Activated CD4-positive, alpha-beta T cell treated with anti-CD3 and anti-CD28 coated beads, Interleukin-2, amount 10 ng/mL, durations not matched to agents 24 days and 14 days (primary cell): ENCODE data around the gene ZACN. TPM values are rescaled to one million over a fixed set of nuclear protein-coding genes. Genes with fewer than 3 reads are reported as not detected.
A peak's percentile ranks its signal among the peaks of the same experiment; 100 is the strongest.
"Not testable (repeated sequence)": the region's sequence is repeated elsewhere in the genome, so short reads cannot be mapped to it uniquely, and the experiment has no call there.

Experiments
- DNase-seq: peaks from one replicate; pipeline ENCODE4 v3.0.0; 2022
- H3K27ac Mint-ChIP-seq: one replicate; pipeline ENCODE4 v1.8.0; 2022; ENCODE audit warnings: mild to moderate bottlenecking, mixed read lengths
- H3K27me3 Mint-ChIP-seq: one replicate; pipeline ENCODE4 v1.8.0; 2022; ENCODE audit warnings: mixed read lengths
- H3K36me3 Mint-ChIP-seq: one replicate; pipeline ENCODE4 v1.8.0; 2022; ENCODE audit warnings: low read depth, mild to moderate bottlenecking, mixed read lengths
- H3K4me1 Mint-ChIP-seq: one replicate; pipeline ENCODE4 v1.8.0; 2021; ENCODE audit warnings: mixed read lengths
- H3K4me3 Mint-ChIP-seq: one replicate; pipeline ENCODE4 v1.8.0; 2022; ENCODE audit warnings: mild to moderate bottlenecking, moderate library complexity, mixed read lengths
- H3K9me3 Mint-ChIP-seq: one replicate; pipeline ENCODE4 v1.8.0; 2021; ENCODE audit warnings: mixed read lengths
- intact Hi-C: fragments of 100-400 bp; cut with micrococcal nuclease; formaldehyde crosslinking; loops from one replicate; pipeline ENCODE4 v1.15.1; 2023
- total RNA-seq: library from RNA; stranded (reverse); gene quantifications from 2 replicates; pipeline ENCODE4 v1.2.3, GENCODE V29; 2022

Gene ZACN
- total RNA-seq, 1 donor from 2014 or later: 4.1 TPM

DNA sequence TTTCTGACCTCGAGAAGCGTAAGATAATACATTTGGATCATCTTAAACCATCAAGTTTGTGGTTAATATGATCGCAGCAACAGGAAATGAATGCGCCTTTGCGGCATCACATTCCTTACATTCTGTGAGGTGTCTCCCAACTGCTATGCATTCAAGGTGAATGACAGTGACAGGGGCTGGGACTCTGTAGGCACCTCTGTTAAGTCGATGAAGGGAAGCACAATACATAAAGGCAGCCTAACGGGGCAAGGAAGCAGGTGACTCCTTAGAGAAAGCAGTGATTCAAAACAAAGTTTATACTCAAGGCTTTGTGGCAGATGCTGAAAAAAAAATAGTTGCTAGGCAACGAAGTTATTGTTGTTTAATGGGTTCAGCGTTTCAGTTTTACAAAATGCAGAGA is 30.3 kb upstream of the ZACN start:
- Mint-ChIP-seq H3K9me3 (no peaks in the 10 kb centered on the region), H3K27me3 (no peaks in the 10 kb centered on the region), H3K4me1 (peaks cover 12% of the 10 kb centered on the region), H3K36me3 (peaks cover 71% of the 10 kb centered on the region), H3K4me3 (no peak overlapping the region), H3K27ac (no peak overlapping the region)
- no peak for DNase-seq
- intact Hi-C loops: no loop called here

- H3K27me3 Mint-ChIP-seq: no peaks in the 10 kb centered on the region
- peak overlapping the region; percentile 46 for H3K27ac Mint-ChIP-seq
- peaks cover 17% of the 10 kb centered on the region for H3K4me1 Mint-ChIP-seq
- no peak for DNase-seq
- H3K36me3 Mint-ChIP-seq: peaks cover 71% of the 10 kb centered on the region
- H3K9me3 Mint-ChIP-seq: no peaks in the 10 kb centered on the region
- H3K4me3 Mint-ChIP-seq: no peak overlapping the region
- intact Hi-C loops: no loop called here
These were observed 29.7 kb upstream of the ZACN start for GRCh38 chr17:76049239-76049638.

GRCh38 chr17:76049836-76050537 is 29.0 kb upstream of the ZACN start:
- H3K27me3 Mint-ChIP-seq: no peaks in the 10 kb centered on the region
- no peak for DNase-seq
- peak overlapping the region; percentile 47 for H3K27ac Mint-ChIP-seq
- peaks cover 63% of the 10 kb centered on the region for H3K36me3 Mint-ChIP-seq
- H3K4me1 Mint-ChIP-seq: peaks cover 17% of the 10 kb centered on the region
- H3K9me3 Mint-ChIP-seq: no peaks in the 10 kb centered on the region
- no peak overlapping the region for H3K4me3 Mint-ChIP-seq
- intact Hi-C loops: no loop called here

GRCh38 chr17:76050538-76051467 is 28.2 kb upstream of the ZACN start:
- no peak overlapping the region for H3K4me3 Mint-ChIP-seq
- H3K27me3 Mint-ChIP-seq: no peaks in the 10 kb centered on the region
- intact Hi-C loops: no loop called here
- H3K4me1 Mint-ChIP-seq: peaks cover 17% of the 10 kb centered on the region
- DNase-seq: no peak
- peak overlapping the region; percentile 47 for H3K27ac Mint-ChIP-seq
- H3K36me3 Mint-ChIP-seq: peaks cover 59% of the 10 kb centered on the region
- no peaks in the 10 kb centered on the region for H3K9me3 Mint-ChIP-seq

- DNase-seq: no peak
- Mint-ChIP-seq H3K4me3 (no peak overlapping the region), H3K36me3 (peaks cover 60% of the 10 kb centered on the region), H3K27ac (no peak overlapping the region), H3K9me3 (no peaks in the 10 kb centered on the region), H3K4me1 (peaks cover 23% of the 10 kb centered on the region), H3K27me3 (no peaks in the 10 kb centered on the region)
- intact Hi-C loops: no loop called here
These were observed 27.4 kb upstream of the ZACN start for GRCh38 chr17:76051561-76051960.

GRCh38 chr17:76053246-76054111 is 25.5 kb upstream of the ZACN start:
- Mint-ChIP-seq H3K9me3 (no peaks in the 10 kb centered on the region), H3K4me1 (peaks cover 23% of the 10 kb centered on the region), H3K4me3 (no peak overlapping the region), H3K27ac (peak overlapping the region; percentile 75), H3K36me3 (peaks cover 65% of the 10 kb centered on the region), H3K27me3 (no peaks in the 10 kb centered on the region)
- intact Hi-C loops: no loop called here
- no peak for DNase-seq

DNA sequence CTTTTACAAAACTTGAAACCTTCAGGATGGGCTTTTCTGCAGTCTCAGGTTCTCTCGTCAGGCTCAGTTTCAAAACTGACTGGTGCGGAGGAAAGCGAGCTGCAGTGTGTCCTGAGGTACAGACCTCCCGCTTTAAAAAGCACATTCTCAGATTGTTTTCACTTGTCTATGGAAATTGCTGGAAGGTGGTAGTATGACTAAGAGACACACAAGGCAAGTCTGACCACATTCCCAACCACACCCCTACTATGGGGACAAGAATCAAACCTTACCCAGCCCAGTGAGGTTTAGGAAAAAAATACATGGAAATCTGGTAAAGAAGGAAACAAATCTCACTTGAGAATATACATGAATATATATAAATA is 24.9 kb upstream of the ZACN start:
- Mint-ChIP-seq H3K27me3 (no peaks in the 10 kb centered on the region), H3K27ac (peak overlapping the region; percentile 23), H3K36me3 (peaks cover 64% of the 10 kb centered on the region), H3K9me3 (no peaks in the 10 kb centered on the region), H3K4me1 (peaks cover 22% of the 10 kb centered on the region), H3K4me3 (no peak overlapping the region)
- DNase-seq: no peak
- intact Hi-C loops: no loop called here

DNA sequence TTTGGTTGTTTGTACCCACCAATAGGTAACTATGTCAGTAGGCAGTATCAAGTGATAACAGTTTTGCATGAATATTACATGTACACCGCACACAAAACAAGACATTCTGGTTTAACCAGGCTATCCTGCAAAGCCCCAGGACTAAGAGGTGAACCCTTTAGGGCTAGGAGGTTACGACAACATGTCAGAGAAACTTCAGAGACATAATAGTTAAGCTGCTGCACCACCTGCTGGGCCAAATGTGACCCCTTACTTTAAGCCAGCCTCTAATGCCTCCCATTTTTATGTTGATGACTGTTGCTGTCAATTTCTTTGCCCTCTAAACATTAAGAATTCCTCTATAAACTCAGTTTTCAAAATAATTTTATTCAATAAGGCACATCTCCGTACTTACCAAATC is 22.1 kb upstream of the ZACN start:
- Mint-ChIP-seq H3K4me1 (peaks cover 15% of the 10 kb centered on the region), H3K4me3 (no peak overlapping the region), H3K9me3 (no peaks in the 10 kb centered on the region), H3K36me3 (peaks cover 63% of the 10 kb centered on the region), H3K27me3 (no peaks in the 10 kb centered on the region), H3K27ac (no peak overlapping the region)
- intact Hi-C loops: no loop called here
- DNase-seq: no peak

- H3K9me3 Mint-ChIP-seq, H3K4me3 Mint-ChIP-seq, H3K27ac Mint-ChIP-seq, DNase-seq, H3K27me3 Mint-ChIP-seq, intact Hi-C loops: not testable (repeated sequence)
- Mint-ChIP-seq H3K4me1 (peaks cover 15% of the 10 kb centered on the region), H3K36me3 (peaks cover 66% of the 10 kb centered on the region)
These were observed 20.7 kb upstream of the ZACN start for GRCh38 chr17:76058264-76058663.

GRCh38 chr17:76063875-76064546 is 15.0 kb upstream of the ZACN start:
- H3K4me3 Mint-ChIP-seq: peak overlapping the region; percentile 28
- H3K4me1 Mint-ChIP-seq: peaks cover 18% of the 10 kb centered on the region
- DNase-seq: peak; percentile 80
- H3K36me3 Mint-ChIP-seq: peaks cover 68% of the 10 kb centered on the region
- H3K9me3 Mint-ChIP-seq: no peaks in the 10 kb centered on the region
- no peaks in the 10 kb centered on the region for H3K27me3 Mint-ChIP-seq
- peak overlapping the region; percentile 71 for H3K27ac Mint-ChIP-seq
- intact Hi-C loops: loop anchor here (1.0 kb wide), 1 partner anchor 8 kb away; the partner anchor contains the start of gene SRP68

DNA sequence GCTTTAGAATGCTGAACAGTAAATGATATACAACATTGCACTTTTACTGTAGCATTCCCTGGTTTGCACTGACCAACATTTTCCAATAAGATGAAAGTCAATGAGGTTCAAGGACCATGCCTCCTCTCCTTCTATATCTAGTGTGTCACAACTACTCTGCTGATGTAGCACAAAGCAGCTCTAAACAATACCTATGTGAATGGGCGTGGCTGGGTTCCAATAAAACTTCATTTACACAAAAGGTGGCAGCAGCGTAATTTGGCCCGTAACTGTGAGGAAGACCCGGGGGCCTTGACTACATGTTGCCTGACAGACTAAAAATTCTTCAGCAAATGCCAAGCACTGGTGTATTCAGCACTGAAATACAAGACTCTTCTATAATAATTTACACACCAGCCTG is 13.2 kb upstream of the ZACN start:
- H3K4me3 Mint-ChIP-seq: no peak overlapping the region
- no peaks in the 10 kb centered on the region for H3K9me3 Mint-ChIP-seq
- no peaks in the 10 kb centered on the region for H3K27me3 Mint-ChIP-seq
- peaks cover 61% of the 10 kb centered on the region for H3K36me3 Mint-ChIP-seq
- intact Hi-C loops: no loop called here
- no peak for DNase-seq
- peak overlapping the region; percentile 9 for H3K27ac Mint-ChIP-seq
- peaks cover 24% of the 10 kb centered on the region for H3K4me1 Mint-ChIP-seq

DNA sequence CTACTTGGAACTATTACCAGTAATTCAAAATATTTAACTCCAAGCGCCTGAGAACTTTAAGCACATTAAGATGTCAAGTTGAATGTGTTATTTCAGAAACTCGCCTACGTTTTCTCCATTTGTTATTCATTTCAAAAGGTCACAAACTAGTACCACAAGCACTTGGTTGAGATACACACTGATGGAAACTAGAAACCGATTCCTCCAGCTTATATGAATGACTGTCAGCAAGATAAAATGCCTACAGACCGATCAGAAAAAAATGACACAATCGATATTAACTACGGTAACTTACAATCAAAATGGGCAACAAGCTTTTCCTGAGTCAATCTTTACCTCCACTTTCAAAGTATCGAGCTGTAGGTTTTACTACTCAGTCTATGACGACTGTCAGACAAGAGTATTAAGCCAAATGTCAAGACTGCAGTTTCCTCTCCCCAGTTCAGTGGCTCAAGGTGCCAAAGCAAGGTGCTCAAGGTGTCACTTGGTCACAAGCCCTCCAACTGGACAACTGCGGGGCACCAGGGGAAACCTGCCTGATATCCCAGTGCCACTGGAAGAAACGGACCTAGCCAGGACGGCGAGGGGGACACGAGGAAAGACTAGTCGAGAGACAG is 7.3 kb upstream of the ZACN start:
- H3K36me3 Mint-ChIP-seq: peaks cover 21% of the 10 kb centered on the region
- H3K4me3 Mint-ChIP-seq: peak overlapping the region; percentile 99
- H3K27ac Mint-ChIP-seq: peak overlapping the region; percentile 100
- H3K27me3 Mint-ChIP-seq: peaks cover 23% of the 10 kb centered on the region
- peaks cover 32% of the 10 kb centered on the region for H3K4me1 Mint-ChIP-seq
- DNase-seq: peak; percentile 74
- H3K9me3 Mint-ChIP-seq: no peaks in the 10 kb centered on the region
- intact Hi-C loops: loop anchor here (1.0 to 10.0 kb wide), 7 partner anchors 7 to 663 kb away; partner anchors contain the start of genes EXOC7, MFSD11, MRPL38 and PRPSAP1
